Stimulated activated CD8-positive, alpha-beta memory T cell treated with anti-CD3 and anti-CD28 coated beads, Interleukin-15, amount 100 ng/mL, for 24 hours (primary cell): ENCODE measurements around the gene FAM170B.

Source experiments
- DNase-seq: peaks from one replicate; pipeline ENCODE4 v3.0.0-alpha.2; 2020; ENCODE audit warnings: low read depth

The FAM170B gene

DNA sequence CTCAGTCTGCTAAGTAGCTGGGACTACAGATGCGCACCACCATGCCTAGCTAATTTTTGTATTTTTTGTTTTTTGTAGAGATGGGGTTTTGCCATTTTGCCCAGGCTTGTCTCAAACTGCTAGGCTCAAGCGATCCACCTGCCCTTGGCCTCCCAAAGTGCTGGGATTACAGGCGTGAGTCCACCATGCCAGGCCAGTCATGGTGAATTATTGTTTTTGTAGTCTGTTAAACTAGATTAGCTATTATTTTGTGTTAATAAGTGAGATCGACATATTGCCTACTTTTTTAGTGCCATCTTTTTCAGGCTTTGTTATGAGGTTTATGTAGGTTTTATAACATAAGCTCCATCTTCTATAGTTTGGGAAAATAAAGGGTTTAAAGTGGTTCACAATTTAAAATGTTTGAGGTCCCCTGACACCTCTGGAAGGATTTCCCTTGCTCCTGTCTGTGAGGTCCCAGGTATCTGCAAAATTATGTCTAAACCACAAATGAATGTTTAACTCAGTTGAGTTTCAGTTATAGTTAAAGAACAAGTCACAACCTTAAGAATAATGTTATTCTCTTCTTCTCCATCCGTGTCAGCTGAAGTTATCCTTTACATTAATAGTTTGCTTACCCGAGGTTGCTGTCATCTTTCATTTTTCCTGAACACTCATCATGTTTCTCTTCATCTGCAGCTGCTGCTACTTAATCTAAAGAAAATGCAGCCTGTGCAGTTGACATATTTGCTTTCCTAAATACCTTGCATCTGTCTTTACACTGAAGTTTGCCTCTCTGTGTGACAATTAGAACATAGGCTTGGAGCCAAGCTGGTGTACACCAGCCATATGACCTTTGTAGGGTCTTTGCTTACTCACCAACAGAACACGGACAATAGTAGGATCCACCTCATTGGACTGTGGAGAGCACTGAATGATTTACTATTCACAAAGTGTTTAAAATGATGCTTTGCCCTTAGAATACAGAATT is 9.6 kb downstream of the FAM170B start:
- no peak for DNase-seq

GRCh38 chr10:49120911-49121310 is 12.9 kb downstream of the FAM170B start:
- DNase-seq = no peak

DNA sequence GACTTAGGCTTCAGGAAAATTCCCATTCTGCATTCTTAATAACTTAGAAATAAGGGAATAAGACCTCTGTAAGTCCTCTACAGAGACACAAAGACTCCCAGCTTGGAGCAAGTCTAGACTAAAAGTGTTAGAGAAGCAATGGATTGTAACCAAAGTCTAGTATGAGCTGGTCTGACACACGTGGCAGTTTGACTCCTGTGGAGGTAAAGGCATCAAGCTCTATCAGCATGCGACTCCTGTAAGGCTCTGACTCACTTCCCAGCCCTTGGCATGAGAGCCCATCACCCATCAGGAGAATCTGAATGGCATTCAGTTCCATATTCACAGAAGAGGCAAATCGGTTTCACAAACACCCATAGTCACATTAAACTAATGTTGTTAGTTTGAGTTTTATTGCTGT is 14.1 kb downstream of the FAM170B start:
- no peak for DNase-seq

DNA sequence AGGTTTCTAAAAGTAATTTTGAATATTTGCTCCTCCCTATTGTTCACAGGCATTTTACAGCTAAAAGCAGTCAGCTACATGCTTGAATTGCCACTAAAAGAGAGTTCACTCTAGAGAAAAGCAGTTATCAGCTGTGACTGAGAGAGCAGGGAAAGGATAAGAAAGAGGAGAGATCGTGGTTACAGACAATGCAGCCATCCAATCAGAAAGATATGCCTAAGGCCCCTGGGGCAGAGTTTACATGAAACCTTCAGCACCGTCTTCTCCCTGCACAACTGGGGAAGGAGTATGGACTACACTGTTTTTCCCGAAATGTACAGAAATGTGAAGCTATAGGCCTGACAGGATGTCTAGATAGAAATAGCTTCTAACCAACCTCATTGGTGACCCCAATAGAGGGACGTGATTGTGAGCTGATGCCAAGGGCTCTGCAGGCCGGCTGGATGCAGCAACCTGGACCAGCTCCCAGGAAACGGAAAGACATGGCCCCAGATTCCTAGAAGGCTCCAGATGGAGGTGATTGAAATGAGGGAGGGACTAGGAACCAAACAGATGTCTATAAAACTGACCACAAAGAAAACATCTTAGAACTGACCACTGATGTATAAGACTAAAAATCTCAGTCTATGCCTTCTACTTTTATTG is 15.3 kb downstream of the FAM170B start:
- no peak for DNase-seq

GRCh38 chr10:49117376-49118070 is 16.3 kb downstream of the FAM170B start:
- DNase-seq = no peak

DNA sequence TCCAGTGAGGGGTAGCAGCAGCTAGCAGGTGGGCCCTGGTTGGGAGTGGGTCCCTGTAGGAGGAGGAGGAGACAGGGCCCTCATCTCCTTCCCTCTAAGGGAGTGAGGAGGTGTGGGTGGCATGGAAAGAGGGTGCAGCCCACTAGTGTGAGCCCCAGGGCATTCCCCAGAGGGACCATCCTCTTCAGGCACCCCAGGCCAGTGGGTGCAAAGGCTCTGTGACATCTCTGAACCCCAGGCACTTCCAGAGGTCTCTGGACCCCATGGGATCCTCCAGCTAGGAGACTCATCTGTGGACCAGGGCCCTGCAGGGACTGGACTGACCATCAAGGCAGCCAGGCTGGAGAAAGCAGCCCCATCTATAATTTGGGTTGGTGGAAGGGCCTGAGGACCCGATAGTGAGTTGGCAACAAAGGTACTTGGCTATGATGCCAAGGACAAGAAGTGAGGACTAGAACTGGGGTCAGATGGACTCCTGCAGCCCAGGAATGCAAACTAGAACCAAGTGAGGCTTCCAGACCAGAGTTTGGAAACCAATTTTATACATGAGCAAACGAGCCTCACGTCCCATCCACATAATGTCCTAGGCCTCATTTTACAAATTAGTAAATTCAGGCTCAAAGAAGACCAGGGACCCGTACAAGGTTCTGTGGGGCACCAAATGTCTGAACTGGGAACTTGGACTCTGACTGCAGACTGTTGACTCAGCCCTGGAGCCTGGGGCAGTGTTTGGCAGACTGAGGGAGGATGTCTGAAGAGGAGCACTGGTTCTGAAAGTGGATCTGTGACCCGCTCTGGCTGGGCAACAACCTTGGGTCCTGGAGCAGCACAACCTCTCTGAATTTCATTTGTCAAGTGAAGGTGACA is 17.1 kb downstream of the FAM170B start:
- no peak for DNase-seq

- DNase-seq = no peak
Observed at GRCh38 chr10:49115796-49116508, 17.9 kb downstream of the FAM170B start.

- no peak for DNase-seq
Observed at GRCh38 chr10:49115015-49115795, 18.6 kb downstream of the FAM170B start, which contains the start of gene VSTM4. TSS of gene VSTM4 (minus strand) at chr10:49115522. CDS start at chr10:49115485, 37 bp downstream.

GRCh38 chr10:49114718-49115014 is 19.2 kb downstream of the FAM170B start:
- DNase-seq = no peak

GRCh38 chr10:49113741-49114141 is 20.1 kb downstream of the FAM170B start:
- DNase-seq = no peak

- no peak for DNase-seq
Observed at GRCh38 chr10:49112851-49113250, 21.0 kb downstream of the FAM170B start.

DNA sequence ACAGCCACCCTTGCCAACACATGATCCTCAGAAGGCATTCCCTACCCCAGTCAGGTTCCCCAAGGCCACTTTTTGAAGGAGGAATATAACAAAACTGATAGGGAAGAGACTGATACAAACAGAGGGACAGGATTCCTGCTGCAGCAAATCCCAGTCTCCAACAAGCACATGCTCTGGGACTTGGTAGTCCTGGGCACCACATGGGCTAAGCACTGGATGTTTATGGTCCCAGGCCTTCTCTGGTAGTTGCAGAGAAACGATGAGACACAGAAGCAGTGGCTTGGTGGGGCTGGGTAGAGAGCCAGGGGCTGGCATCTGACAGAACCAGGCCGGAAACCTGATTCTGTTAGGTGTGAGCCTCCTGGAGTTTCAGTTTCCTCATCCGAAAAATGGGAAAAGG is 21.7 kb downstream of the FAM170B start:
- DNase-seq = no peak

DNA sequence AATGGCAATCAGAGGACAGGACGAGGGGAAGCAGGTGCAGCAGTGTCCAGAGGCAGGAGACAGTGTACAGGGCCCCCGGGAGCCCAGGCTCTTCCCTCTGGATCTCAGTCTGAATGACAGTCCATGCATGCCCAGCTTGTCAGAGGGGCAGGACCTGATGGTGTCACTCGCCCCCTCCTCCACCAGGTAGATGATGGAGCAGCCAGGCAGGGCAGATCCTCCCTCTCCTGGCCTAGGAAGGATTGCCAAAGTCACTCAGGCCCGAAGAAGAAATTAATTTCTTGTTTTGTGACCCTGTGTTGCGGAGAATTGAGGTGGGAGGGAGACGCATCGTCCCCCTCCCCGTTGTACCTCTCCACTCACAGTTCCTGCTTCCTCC is 22.5 kb downstream of the FAM170B start:
- DNase-seq = no peak

GRCh38 chr10:49110684-49111319 is 23.0 kb downstream of the FAM170B start:
- no peak for DNase-seq

- no peak for DNase-seq
Observed at GRCh38 chr10:49109669-49110340, 24.0 kb downstream of the FAM170B start.

GRCh38 chr10:49108656-49109055 is 25.2 kb downstream of the FAM170B start:
- no peak for DNase-seq

- DNase-seq = no peak
Observed at GRCh38 chr10:49107887-49108267, 25.9 kb downstream of the FAM170B start.

GRCh38 chr10:49107111-49107886 is 26.5 kb downstream of the FAM170B start:
- DNase-seq = no peak

DNA sequence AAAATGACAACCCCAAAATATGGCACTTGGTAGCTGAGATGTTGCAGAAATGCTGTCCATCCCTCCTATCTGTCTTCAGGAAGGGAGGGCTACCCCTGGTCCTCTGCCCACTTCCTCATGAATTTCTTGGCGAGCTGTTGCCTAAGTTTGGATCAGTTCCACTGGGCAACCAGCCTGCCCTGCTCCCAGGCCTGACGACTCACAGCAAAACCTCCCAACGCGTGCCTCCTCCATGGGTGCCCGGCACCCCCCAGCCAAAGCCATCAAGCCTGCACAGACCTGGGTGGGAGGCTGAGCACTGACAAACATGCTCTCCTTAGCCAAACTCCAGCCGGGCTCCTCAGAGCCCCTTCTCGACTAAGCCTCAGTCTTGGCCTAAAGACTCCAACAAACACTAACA is 27.4 kb downstream of the FAM170B start:
- DNase-seq = no peak
